ENCODE data around the gene H6PD.

GRCh38 chr1:9197186-9198099, 37.1 kb upstream of the H6PD start:
- no peak for TF ChIP-seq CTCF (IDR thresholded peaks at IDR 0.05)
- no peak for TF ChIP-seq POLR2A (IDR thresholded peaks at IDR 0.05)
- TF ChIP-seq EP300 (IDR thresholded peaks at IDR 0.05) = no peak

All from stomach (tissue), 4 donors.